Astrocyte (in vitro differentiated cells and primary cell): ENCODE data around the gene UTP4.

Experiments
- EZH2 ChIP-seq: IDR thresholded peaks from 2 replicates; pipeline ENCODE4 v1.6.1; 2012; ENCODE audit warnings: mild to moderate bottlenecking, low read length, inconsistent platforms; ENCODE audit not compliant: insufficient read depth
- TF ChIP-seq, protein P1 (sequence below): IDR thresholded peaks from 2 replicates; pipeline ENCODE4 v1.5.1; 2011; ENCODE audit warnings: low read depth, mild to moderate bottlenecking, inconsistent platforms, low read length, moderate library complexity; ENCODE audit not compliant: insufficient read depth

DNA sequence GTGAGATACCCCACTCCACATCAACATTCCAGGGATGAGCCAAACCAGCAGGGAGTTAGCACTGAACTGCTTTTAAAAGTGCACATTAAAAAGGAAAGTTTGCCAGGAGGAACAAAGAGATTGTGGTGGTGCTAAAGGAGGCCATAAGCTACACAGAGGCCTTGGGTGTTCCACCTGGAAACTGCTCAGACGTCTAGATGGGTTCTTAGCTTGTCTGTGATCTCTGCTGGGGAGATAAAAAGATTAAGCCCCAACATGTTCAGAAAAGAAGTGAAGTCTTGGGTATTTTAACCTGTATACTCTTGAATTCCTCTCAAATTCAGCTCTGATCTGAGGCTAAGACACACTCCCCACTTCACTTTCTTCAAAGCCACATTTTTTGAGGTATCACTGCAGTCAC is 16.6 kb upstream of the UTP4 start:
- TF ChIP-seq EZH2: no peak
- TF ChIP-seq, protein P1, sequence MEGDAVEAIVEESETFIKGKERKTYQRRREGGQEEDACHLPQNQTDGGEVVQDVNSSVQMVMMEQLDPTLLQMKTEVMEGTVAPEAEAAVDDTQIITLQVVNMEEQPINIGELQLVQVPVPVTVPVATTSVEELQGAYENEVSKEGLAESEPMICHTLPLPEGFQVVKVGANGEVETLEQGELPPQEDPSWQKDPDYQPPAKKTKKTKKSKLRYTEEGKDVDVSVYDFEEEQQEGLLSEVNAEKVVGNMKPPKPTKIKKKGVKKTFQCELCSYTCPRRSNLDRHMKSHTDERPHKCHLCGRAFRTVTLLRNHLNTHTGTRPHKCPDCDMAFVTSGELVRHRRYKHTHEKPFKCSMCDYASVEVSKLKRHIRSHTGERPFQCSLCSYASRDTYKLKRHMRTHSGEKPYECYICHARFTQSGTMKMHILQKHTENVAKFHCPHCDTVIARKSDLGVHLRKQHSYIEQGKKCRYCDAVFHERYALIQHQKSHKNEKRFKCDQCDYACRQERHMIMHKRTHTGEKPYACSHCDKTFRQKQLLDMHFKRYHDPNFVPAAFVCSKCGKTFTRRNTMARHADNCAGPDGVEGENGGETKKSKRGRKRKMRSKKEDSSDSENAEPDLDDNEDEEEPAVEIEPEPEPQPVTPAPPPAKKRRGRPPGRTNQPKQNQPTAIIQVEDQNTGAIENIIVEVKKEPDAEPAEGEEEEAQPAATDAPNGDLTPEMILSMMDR: no peak
